GM12873 (cell line): ENCODE measurements around the gene ARL4A.

Source experiments
- CTCF ChIP-seq: IDR thresholded peaks from 2 replicates; pipeline ENCODE4 v1.5.1; 2012; ENCODE audit warnings: low read depth, mild to moderate bottlenecking, moderate library complexity, low read length, control low read depth; ENCODE audit not compliant: insufficient read depth; ENCODE audit errors: missing control alignments

The ARL4A gene

GRCh38 chr7:12737373-12737772, 49.9 kb downstream of the ARL4A start:
- TF ChIP-seq CTCF, result no peak

- TF ChIP-seq CTCF, result no peak
Measured at GRCh38 chr7:12737836-12738235, 50.4 kb downstream of the ARL4A start.

- no peak for TF ChIP-seq CTCF
Measured at GRCh38 chr7:12738665-12739064, 51.2 kb downstream of the ARL4A start.
